Neural progenitor cell (in vitro differentiated cells): ENCODE results near the gene MAN2B2.

Source experiments
- CTCF ChIP-seq: fragments of 200-600 bp; sonication (generic); IDR thresholded peaks from 2 replicates; pipeline ENCODE4 v1.5.1; 2017; ENCODE audit warnings: antibody characterized with exemption, mild to moderate bottlenecking
- EZH2 ChIP-seq: fragments of 200-600 bp; sonication (generic); IDR thresholded peaks from 2 replicates; pipeline ENCODE4 v1.6.1; 2017; ENCODE audit warnings: antibody characterized with exemption, mild to moderate bottlenecking, moderate library complexity

DNA sequence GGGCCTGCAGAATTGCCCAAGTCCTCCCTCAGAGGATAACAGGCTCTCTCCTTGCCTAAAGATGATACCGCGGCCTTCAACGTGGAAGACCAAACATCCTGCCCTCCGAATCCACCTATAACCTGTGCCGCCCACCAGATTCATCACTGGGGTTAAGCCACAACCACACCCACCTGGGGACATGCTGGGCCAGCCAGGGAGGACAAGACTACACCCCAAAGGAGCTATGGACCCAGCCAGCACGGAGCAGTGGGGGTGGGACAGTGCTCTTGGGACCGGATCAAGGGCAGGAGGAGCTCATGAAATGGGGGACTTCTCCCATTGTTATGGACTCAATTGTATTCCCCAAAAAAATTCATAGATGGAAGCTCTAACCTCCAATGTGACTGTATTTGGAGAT, 6.8 kb upstream of the MAN2B2 start:
- no peak for TF ChIP-seq EZH2
- TF ChIP-seq CTCF, result no peak
